Kidney (tissue), 14 donors: ENCODE measurements around the gene AQP11. TPM values are rescaled to one million over a fixed set of nuclear protein-coding genes. Genes with fewer than 3 reads are reported as not detected.

ENCODE experiments used
- DNase-seq, 5 donors: peaks; one replicate each; pipeline ENCODE4 v3.0.0-alpha.2; 2013 to 2020
- FAIRE-seq: peaks from 2 replicates; lab custom pipeline; 2012; peaks lifted over from hg19 to GRCh38; lab: Jason Lieb, UNC
- H3K27ac ChIP-seq, 2 donors: one replicate each; pipeline ENCODE4 v1.7.0; 2013; ENCODE audit warnings: low read depth in 2 of 2, low read length in 2 of 2, inconsistent platforms in 1 of 2
- H3K27me3 ChIP-seq: one replicate; pipeline ENCODE4 v1.7.1; 2013; ENCODE audit warnings: low read length, inconsistent platforms; ENCODE audit not compliant: control insufficient read depth, insufficient read depth
- H3K36me3 ChIP-seq, 3 donors: one replicate each; pipeline versions ENCODE4 v1.7.0 to v1.7.1; 2013; ENCODE audit warnings: low read length in 3 of 3, control low read depth in 1 of 3, inconsistent platforms in 1 of 3; ENCODE audit not compliant: insufficient read depth in 3 of 3, control insufficient read depth in 2 of 3
- H3K4me1 ChIP-seq, 3 donors: one replicate each; pipeline versions ENCODE4 v1.7.0 to v1.7.1; 2013; ENCODE audit warnings: low read length in 3 of 3, inconsistent platforms in 1 of 3, low read depth in 1 of 3; ENCODE audit not compliant: control insufficient read depth in 2 of 3, insufficient read depth in 2 of 3
- H3K4me3 ChIP-seq, 3 donors: one replicate each; pipeline versions ENCODE4 v1.7.0 to v1.8.1; 2013; ENCODE audit warnings: low read length in 3 of 3, control low read depth in 1 of 3, inconsistent platforms in 1 of 3
- H3K9ac ChIP-seq, 3 donors: one replicate each; pipeline versions ENCODE4 v1.7.0 to v1.7.1; 2013; ENCODE audit warnings: low read length in 3 of 3, control low read depth in 1 of 3, inconsistent platforms in 1 of 3
- H3K9me3 ChIP-seq, 3 donors: one replicate each; pipeline versions ENCODE4 v1.7.0 to v1.7.1; 2013; ENCODE audit warnings: low read length in 3 of 3, control low read depth in 1 of 3, inconsistent platforms in 1 of 3; ENCODE audit not compliant: control insufficient read depth in 2 of 3, insufficient read depth in 1 of 3
- CTCF ChIP-seq: IDR thresholded peaks from 3 replicates; pipeline ENCODE4 v1.5.1; 2012; ENCODE audit warnings: mild to moderate bottlenecking, moderate library complexity, borderline replicate concordance; ENCODE audit not compliant: insufficient read depth; ENCODE audit errors: extremely low read depth
- intact Hi-C: fragments of 100-400 bp; cut with DNase I; formaldehyde crosslinking; loops from one replicate; pipeline ENCODE4 v1.11.1; 2022
- polyA plus RNA-seq: library from polyadenylated mRNA; stranded (reverse); fragments of 350-450 nt; fragmentation: Illumina TruSeq; extraction: RNeasy Lipid Tissue Mini Kit (QIAGEN cat#74804); gene quantifications from one replicate; pipeline ENCODE4 v1.2.3, GENCODE V29; 2014; ENCODE audit warnings: low read depth, low replicate concordance; ENCODE audit not compliant: insufficient read depth
- total RNA-seq: library from RNA; stranded (reverse); fragmentation: NEBNext Ultra II Directional; extraction: Animal tissue kit (Norgen Biotek cat#: 25700); gene quantifications from one replicate; pipeline ENCODE4 v1.2.1, GENCODE V29; 2021
- donor health status: control.
- donor health status: control.
- donor health status: control.
- donor health status: control.
- donor health status: control.
- donor health status: DM: yes; HTN: yes; CAD: no.
- donor health status: Normal renal cell carcinoma (clear cell type).

The AQP11 gene
- total and polyA plus RNA-seq, 2 donors from 2014 or later = 1.4 to 3.8 TPM

- Histone ChIP-seq H3K4me3 (no peak overlapping the region), H3K9me3 (no peaks in the 10 kb centered on the region), H3K27me3 (no peaks in the 10 kb centered on the region), H3K27ac (no peak overlapping the region), H3K4me1 (peaks cover 0 to 4% (median 0%) of the 10 kb centered on the region in 3 donors), H3K36me3 (peaks cover 0 to 3% (median 0%) of the 10 kb centered on the region in 3 donors), H3K9ac (peak overlapping the region in 1 of 3 donors; percentile 16)
- no peak for TF ChIP-seq CTCF
- intact Hi-C loops = no loop called here
- DNase-seq = peak in 2 of 5 donors; percentile 6 to 9
- no peak for FAIRE-seq
These were observed 12.8 kb downstream of the AQP11 start for GRCh38 chr11:77602381-77603088.

GRCh38 chr11:77604281-77604680, 14.5 kb downstream of the AQP11 start:
- Histone ChIP-seq H3K9me3 (no peaks in the 10 kb centered on the region), H3K27me3 (no peaks in the 10 kb centered on the region), H3K4me1 (peaks cover 0 to 4% (median 0%) of the 10 kb centered on the region in 3 donors), H3K36me3 (peaks cover 0 to 4% (median 2%) of the 10 kb centered on the region in 3 donors), H3K4me3 (no peak overlapping the region), H3K9ac (no peak overlapping the region), H3K27ac (no peak overlapping the region)
- FAIRE-seq = no peak
- intact Hi-C loops = no loop called here
- DNase-seq = no peak
- no peak for TF ChIP-seq CTCF

- no peak for FAIRE-seq
- H3K36me3 ChIP-seq = peaks cover 4 to 17% (median 8%) of the 10 kb centered on the region in 3 donors
- no peaks in the 10 kb centered on the region for H3K4me1 ChIP-seq
These were observed 19.5 kb downstream of the AQP11 start for GRCh38 chr11:77609234-77609633.

More at GRCh38 chr11:77609234-77609633, 19.5 kb downstream of the AQP11 start:
- no peak overlapping the region for H3K9ac ChIP-seq
- no peak overlapping the region for H3K4me3 ChIP-seq
- no peak for TF ChIP-seq CTCF
- peak in 1 of 5 donors; percentile 2 for DNase-seq
- intact Hi-C loops = no loop called here
- H3K27ac ChIP-seq = no peak overlapping the region
- H3K9me3 ChIP-seq = no peaks in the 10 kb centered on the region
- H3K27me3 ChIP-seq = no peaks in the 10 kb centered on the region
